ENCODE data around the gene NAPA. TPM values are rescaled to one million over a fixed set of nuclear protein-coding genes. Genes with fewer than 3 reads are reported as not detected.

The NAPA gene
- polyA plus RNA-seq, 1 donor from 2014 or later = 100 TPM

DNA sequence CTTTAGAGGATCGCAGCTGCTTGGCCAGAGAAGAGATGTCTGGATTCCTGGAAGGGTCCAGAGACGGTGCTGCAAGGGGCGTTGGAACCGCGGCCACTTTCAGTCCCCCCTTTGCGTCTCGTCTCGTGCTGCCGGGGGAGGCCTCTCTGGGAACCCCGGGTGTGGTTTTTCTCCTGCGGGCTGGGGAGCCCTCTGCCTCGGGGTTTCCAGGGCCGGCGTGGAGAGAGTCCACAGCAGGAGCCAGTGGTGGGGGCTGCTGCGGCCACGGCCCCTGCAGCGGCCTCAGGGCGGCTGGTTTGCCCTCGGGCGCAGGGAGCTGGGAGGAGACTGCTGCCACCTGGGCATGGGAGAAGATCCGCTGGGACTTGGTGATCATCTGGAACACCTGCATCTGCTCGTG is 29.6 kb upstream of the NAPA start:
- Histone ChIP-seq H3K79me2 (replicated peaks; ENCODE audit: insufficient read depth, low read length) (no peaks in the 10 kb centered on the region), H3K27ac (ENCODE audit: low read length) (no peak overlapping the region), H3F3A (ENCODE audit: insufficient read depth, low read length, poor library complexity, severe bottlenecking) (no peaks in the 10 kb centered on the region), H3K4me2 (ENCODE audit: low read length) (no peak overlapping the region), H2AFZ (ENCODE audit: low read depth, low read length) (no peak overlapping the region), H3K27me3 (ENCODE audit: insufficient read depth, low read depth, low read length) (no peaks in the 10 kb centered on the region), H3K36me3 (ENCODE audit: insufficient read depth, low read length) (no peaks in the 10 kb centered on the region), H3K9me2 (ENCODE audit: insufficient read depth, low read length) (no peaks in the 10 kb centered on the region), H3K9ac (ENCODE audit: low read length) (no peak overlapping the region), H3K9me3 (ENCODE audit: low read length) (no peaks in the 10 kb centered on the region), H4K20me1 (ENCODE audit: insufficient read depth) (no peaks in the 10 kb centered on the region), H3K4me3 (ENCODE audit: low read length) (no peak overlapping the region)
- no peak for TF ChIP-seq EZH2 (IDR thresholded peaks at IDR 0.05; ENCODE audit: borderline replicate concordance, insufficient read depth, low read length, poor library complexity, severe bottlenecking)
- TF ChIP-seq SMC3 (conservative IDR thresholded peaks at IDR 0.05; ENCODE audit: poor library complexity) = no peak
- no peak for TF ChIP-seq MXI1 (conservative IDR thresholded peaks at IDR 0.05; ENCODE audit: poor library complexity, severe bottlenecking)
- TF ChIP-seq POLR2AphosphoS5 (IDR thresholded peaks at IDR 0.05) = no peak
- no peak for TF ChIP-seq RAD21 (conservative IDR thresholded peaks at IDR 0.05)

DNA sequence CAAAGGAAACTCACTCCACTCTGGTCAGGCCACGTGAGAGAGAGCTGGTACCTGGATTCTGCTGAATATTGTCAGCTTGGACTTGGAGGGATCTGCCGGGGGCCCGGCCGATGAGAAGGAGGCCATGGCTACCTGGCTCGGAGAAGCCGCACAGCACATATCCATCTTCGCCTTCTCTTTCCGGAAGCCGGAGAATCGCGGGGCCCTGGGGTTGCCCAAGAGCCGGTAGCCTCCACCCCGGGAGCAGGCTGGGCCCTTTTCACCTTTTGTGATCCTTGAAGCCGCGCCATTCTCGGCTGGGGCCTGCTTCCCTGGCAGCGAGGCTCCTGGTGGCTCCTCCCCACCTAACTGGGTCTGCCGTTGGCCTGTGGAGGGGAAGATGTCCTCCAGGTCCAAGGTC is 29.2 kb upstream of the NAPA start:
- TF ChIP-seq EZH2 (IDR thresholded peaks at IDR 0.05; ENCODE audit: borderline replicate concordance, insufficient read depth, low read length, poor library complexity, severe bottlenecking) (no peak), SMC3 (conservative IDR thresholded peaks at IDR 0.05; ENCODE audit: poor library complexity) (no peak), RAD21 (conservative IDR thresholded peaks at IDR 0.05) (no peak), EP300 (conservative IDR thresholded peaks at IDR 0.05; ENCODE audit: poor library complexity, severe bottlenecking) (no peak), POLR2AphosphoS5 (IDR thresholded peaks at IDR 0.05) (no peak), TAF1 (IDR thresholded peaks at IDR 0.05; ENCODE audit: low read depth) (no peak), MXI1 (conservative IDR thresholded peaks at IDR 0.05; ENCODE audit: poor library complexity, severe bottlenecking) (no peak)
- TF ChIP-seq, protein P1, sequence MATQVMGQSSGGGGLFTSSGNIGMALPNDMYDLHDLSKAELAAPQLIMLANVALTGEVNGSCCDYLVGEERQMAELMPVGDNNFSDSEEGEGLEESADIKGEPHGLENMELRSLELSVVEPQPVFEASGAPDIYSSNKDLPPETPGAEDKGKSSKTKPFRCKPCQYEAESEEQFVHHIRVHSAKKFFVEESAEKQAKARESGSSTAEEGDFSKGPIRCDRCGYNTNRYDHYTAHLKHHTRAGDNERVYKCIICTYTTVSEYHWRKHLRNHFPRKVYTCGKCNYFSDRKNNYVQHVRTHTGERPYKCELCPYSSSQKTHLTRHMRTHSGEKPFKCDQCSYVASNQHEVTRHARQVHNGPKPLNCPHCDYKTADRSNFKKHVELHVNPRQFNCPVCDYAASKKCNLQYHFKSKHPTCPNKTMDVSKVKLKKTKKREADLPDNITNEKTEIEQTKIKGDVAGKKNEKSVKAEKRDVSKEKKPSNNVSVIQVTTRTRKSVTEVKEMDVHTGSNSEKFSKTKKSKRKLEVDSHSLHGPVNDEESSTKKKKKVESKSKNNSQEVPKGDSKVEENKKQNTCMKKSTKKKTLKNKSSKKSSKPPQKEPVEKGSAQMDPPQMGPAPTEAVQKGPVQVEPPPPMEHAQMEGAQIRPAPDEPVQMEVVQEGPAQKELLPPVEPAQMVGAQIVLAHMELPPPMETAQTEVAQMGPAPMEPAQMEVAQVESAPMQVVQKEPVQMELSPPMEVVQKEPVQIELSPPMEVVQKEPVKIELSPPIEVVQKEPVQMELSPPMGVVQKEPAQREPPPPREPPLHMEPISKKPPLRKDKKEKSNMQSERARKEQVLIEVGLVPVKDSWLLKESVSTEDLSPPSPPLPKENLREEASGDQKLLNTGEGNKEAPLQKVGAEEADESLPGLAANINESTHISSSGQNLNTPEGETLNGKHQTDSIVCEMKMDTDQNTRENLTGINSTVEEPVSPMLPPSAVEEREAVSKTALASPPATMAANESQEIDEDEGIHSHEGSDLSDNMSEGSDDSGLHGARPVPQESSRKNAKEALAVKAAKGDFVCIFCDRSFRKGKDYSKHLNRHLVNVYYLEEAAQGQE (IDR thresholded peaks at IDR 0.05; ENCODE audit: borderline replicate concordance) = no peak
- TF ChIP-seq, protein P2, sequence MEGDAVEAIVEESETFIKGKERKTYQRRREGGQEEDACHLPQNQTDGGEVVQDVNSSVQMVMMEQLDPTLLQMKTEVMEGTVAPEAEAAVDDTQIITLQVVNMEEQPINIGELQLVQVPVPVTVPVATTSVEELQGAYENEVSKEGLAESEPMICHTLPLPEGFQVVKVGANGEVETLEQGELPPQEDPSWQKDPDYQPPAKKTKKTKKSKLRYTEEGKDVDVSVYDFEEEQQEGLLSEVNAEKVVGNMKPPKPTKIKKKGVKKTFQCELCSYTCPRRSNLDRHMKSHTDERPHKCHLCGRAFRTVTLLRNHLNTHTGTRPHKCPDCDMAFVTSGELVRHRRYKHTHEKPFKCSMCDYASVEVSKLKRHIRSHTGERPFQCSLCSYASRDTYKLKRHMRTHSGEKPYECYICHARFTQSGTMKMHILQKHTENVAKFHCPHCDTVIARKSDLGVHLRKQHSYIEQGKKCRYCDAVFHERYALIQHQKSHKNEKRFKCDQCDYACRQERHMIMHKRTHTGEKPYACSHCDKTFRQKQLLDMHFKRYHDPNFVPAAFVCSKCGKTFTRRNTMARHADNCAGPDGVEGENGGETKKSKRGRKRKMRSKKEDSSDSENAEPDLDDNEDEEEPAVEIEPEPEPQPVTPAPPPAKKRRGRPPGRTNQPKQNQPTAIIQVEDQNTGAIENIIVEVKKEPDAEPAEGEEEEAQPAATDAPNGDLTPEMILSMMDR (IDR thresholded peaks at IDR 0.05; ENCODE audit: poor library complexity, severe bottlenecking) = no peak
- Histone ChIP-seq H3K27ac (ENCODE audit: low read length) (no peak overlapping the region), H3K4me2 (ENCODE audit: low read length) (no peak overlapping the region), H3K27me3 (ENCODE audit: insufficient read depth, low read depth, low read length) (no peaks in the 10 kb centered on the region), H3K36me3 (ENCODE audit: insufficient read depth, low read length) (no peaks in the 10 kb centered on the region), H3K79me2 (replicated peaks; ENCODE audit: insufficient read depth, low read length) (no peaks in the 10 kb centered on the region), H3K4me3 (ENCODE audit: low read length) (no peak overlapping the region), H3K9me2 (ENCODE audit: insufficient read depth, low read length) (no peaks in the 10 kb centered on the region), H3K9me3 (ENCODE audit: low read length) (no peaks in the 10 kb centered on the region), H2AFZ (ENCODE audit: low read depth, low read length) (no peak overlapping the region), H4K20me1 (ENCODE audit: insufficient read depth) (no peaks in the 10 kb centered on the region), H3K9ac (ENCODE audit: low read length) (no peak overlapping the region), H3F3A (ENCODE audit: insufficient read depth, low read length, poor library complexity, severe bottlenecking) (no peaks in the 10 kb centered on the region)
